Activated naive CD8-positive, alpha-beta T cell treated with anti-CD3 and anti-CD28 coated beads for 36 hours (primary cell): ENCODE results near the gene NXPH3. TPM values are rescaled to one million over a fixed set of nuclear protein-coding genes. Genes with fewer than 3 reads are reported as not detected.

Experiments used
- DNase-seq: peaks from one replicate; pipeline ENCODE4 v3.0.0; 2021
- H3K27ac Mint-ChIP-seq: one replicate; pipeline ENCODE4 v1.8.0; 2022; ENCODE audit warnings: mild to moderate bottlenecking, moderate library complexity, mixed read lengths
- H3K27me3 Mint-ChIP-seq: one replicate; pipeline ENCODE4 v1.8.0; 2022; ENCODE audit warnings: mild to moderate bottlenecking, mixed read lengths
- H3K36me3 Mint-ChIP-seq: one replicate; pipeline ENCODE4 v1.8.0; 2021; ENCODE audit warnings: mild to moderate bottlenecking, mixed read lengths
- H3K4me1 Mint-ChIP-seq: one replicate; pipeline ENCODE4 v1.8.0; 2021; ENCODE audit warnings: mixed read lengths
- H3K4me3 Mint-ChIP-seq: one replicate; pipeline ENCODE4 v1.8.0; 2022; ENCODE audit warnings: mild to moderate bottlenecking, moderate library complexity, mixed read lengths
- H3K9me3 Mint-ChIP-seq: one replicate; pipeline ENCODE4 v1.8.0; 2022; ENCODE audit warnings: mixed read lengths
- total RNA-seq, 2 experiments: library from RNA; stranded (reverse); gene quantifications; one replicate each; pipeline ENCODE4 v1.2.3, GENCODE V29; 2021

The NXPH3 gene
- under 1 TPM; 0.10 to 0.18 TPM for total RNA-seq

- H3K9me3 Mint-ChIP-seq, result no peaks in the 10 kb centered on the region
- peak within 1 kb of the TSS; percentile 74 for H3K4me3 Mint-ChIP-seq
- H3K27me3 Mint-ChIP-seq, result peaks cover 71% of the 10 kb centered on the region
- H3K36me3 Mint-ChIP-seq, result no peaks in the 10 kb centered on the region
- DNase-seq, result peak; percentile 87
- H3K27ac Mint-ChIP-seq, result no peak within 1 kb of the TSS
- peaks cover 14% of the 10 kb centered on the region for H3K4me1 Mint-ChIP-seq
Measured at GRCh38 chr17:49575679-49576087, at the start of gene NXPH3. TSS of gene NXPH3 (plus strand) at chr17:49575871. CDS start at chr17:49576220, 349 bp downstream.

GRCh38 chr17:49527927-49528651 is 47.6 kb upstream of the NXPH3 start:
- no peak overlapping the region for H3K4me3 Mint-ChIP-seq
- no peak for DNase-seq
- peaks cover 17% of the 10 kb centered on the region for H3K27me3 Mint-ChIP-seq
- H3K36me3 Mint-ChIP-seq, result no peaks in the 10 kb centered on the region
- H3K27ac Mint-ChIP-seq, result no peak overlapping the region
- H3K9me3 Mint-ChIP-seq, result no peaks in the 10 kb centered on the region
- peaks cover 5% of the 10 kb centered on the region for H3K4me1 Mint-ChIP-seq

DNA sequence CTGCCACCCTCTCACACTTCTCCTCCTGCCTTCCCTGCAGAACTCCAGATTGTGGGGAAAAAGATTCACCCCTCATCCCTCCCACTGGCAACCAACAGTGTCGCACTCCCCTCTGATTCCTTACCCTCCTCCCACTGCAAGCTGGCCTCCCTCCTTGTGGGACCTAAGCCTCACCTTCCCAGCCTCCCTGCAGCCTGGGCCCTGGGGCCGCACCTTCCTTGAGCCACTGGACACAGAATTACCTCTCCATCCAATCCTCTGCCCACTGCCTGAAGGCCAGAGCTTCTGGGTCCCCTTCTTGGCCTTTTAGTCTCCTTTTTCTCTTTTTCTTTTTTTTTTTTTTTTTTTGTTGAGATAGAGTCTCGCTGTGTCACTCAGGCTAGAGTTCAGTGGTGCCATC is 46.7 kb upstream of the NXPH3 start:
- no peak for DNase-seq
- H3K4me1 Mint-ChIP-seq, result no peaks in the 10 kb centered on the region
- H3K27me3 Mint-ChIP-seq, result peaks cover 22% of the 10 kb centered on the region
- no peaks in the 10 kb centered on the region for H3K36me3 Mint-ChIP-seq
- no peaks in the 10 kb centered on the region for H3K9me3 Mint-ChIP-seq
- no peak overlapping the region for H3K27ac Mint-ChIP-seq
- no peak overlapping the region for H3K4me3 Mint-ChIP-seq

DNA sequence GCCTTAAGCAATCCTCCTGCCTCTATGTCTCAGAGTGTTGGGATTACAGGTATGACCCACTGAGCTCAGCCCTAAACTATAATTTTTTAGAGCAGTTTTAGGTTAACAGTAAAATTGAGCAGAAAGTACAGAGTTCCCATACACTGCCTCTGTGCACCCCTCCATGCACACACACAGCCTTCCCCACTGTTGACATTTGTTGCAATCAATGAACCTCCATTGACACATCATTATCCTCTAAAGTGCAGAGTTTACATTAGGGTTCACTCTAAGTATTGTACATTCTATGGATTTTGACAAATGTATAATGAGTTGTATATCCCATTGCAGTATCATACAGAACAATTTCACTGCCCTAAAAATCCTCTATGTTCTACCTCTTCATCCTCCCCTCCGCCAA is 45.6 kb upstream of the NXPH3 start:
- H3K27me3 Mint-ChIP-seq, result peaks cover 27% of the 10 kb centered on the region
- H3K27ac Mint-ChIP-seq, result no peak overlapping the region
- H3K4me3 Mint-ChIP-seq, result no peak overlapping the region
- H3K36me3 Mint-ChIP-seq, result no peaks in the 10 kb centered on the region
- no peak for DNase-seq
- no peaks in the 10 kb centered on the region for H3K9me3 Mint-ChIP-seq
- no peaks in the 10 kb centered on the region for H3K4me1 Mint-ChIP-seq

GRCh38 chr17:49543860-49544259 is 31.8 kb upstream of the NXPH3 start:
- Mint-ChIP-seq H3K4me3 (no peak overlapping the region), H3K27ac (no peak overlapping the region), H3K36me3 (no peaks in the 10 kb centered on the region), H3K9me3 (peaks cover 5% of the 10 kb centered on the region), H3K4me1 (no peaks in the 10 kb centered on the region), H3K27me3 (no peaks in the 10 kb centered on the region)
- DNase-seq, result no peak

GRCh38 chr17:49545007-49545660 is 30.5 kb upstream of the NXPH3 start:
- peaks cover 5% of the 10 kb centered on the region for H3K9me3 Mint-ChIP-seq
- no peaks in the 10 kb centered on the region for H3K4me1 Mint-ChIP-seq
- DNase-seq, result no peak
- no peaks in the 10 kb centered on the region for H3K27me3 Mint-ChIP-seq
- H3K4me3 Mint-ChIP-seq, result no peak overlapping the region
- no peaks in the 10 kb centered on the region for H3K36me3 Mint-ChIP-seq
- no peak overlapping the region for H3K27ac Mint-ChIP-seq

DNA sequence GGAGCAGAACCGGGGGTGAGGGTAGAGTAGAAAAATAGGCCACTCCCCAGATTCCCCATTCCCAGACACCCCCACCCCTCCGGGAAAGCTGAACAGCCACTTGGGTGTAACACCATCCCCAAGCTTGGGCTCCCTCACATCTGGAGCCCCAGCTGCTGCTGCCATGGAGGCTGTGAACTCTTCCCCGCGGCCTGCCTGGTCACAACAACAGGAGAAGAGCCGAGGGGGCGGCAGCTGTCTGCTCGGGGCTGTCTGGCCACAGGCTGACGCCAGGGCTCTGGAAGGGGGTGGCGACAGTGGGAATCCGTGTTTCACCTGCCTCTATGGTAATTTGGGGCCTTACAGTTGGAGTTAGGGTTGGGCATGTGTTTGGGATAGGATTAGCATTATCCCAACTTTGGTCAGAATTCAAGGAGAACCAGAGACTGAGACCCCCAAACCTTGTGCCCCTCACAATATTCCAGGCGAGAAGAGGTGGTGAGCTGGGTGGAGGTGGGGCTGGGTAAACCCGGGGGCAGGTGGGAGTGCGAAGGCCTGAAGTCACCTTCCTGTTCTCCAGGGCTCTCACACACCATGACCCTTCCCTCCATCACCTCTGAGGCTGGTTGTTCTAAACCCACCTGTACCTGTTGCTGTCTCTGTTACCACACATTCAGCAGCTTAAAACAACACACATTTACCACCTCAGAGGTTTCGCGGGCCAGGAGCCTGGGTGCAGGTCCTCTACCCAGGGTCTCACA is 29.7 kb upstream of the NXPH3 start:
- no peak for DNase-seq
- Mint-ChIP-seq H3K36me3 (no peaks in the 10 kb centered on the region), H3K27ac (no peak overlapping the region), H3K4me1 (no peaks in the 10 kb centered on the region), H3K9me3 (peaks cover 5% of the 10 kb centered on the region), H3K4me3 (no peak overlapping the region), H3K27me3 (no peaks in the 10 kb centered on the region)

DNA sequence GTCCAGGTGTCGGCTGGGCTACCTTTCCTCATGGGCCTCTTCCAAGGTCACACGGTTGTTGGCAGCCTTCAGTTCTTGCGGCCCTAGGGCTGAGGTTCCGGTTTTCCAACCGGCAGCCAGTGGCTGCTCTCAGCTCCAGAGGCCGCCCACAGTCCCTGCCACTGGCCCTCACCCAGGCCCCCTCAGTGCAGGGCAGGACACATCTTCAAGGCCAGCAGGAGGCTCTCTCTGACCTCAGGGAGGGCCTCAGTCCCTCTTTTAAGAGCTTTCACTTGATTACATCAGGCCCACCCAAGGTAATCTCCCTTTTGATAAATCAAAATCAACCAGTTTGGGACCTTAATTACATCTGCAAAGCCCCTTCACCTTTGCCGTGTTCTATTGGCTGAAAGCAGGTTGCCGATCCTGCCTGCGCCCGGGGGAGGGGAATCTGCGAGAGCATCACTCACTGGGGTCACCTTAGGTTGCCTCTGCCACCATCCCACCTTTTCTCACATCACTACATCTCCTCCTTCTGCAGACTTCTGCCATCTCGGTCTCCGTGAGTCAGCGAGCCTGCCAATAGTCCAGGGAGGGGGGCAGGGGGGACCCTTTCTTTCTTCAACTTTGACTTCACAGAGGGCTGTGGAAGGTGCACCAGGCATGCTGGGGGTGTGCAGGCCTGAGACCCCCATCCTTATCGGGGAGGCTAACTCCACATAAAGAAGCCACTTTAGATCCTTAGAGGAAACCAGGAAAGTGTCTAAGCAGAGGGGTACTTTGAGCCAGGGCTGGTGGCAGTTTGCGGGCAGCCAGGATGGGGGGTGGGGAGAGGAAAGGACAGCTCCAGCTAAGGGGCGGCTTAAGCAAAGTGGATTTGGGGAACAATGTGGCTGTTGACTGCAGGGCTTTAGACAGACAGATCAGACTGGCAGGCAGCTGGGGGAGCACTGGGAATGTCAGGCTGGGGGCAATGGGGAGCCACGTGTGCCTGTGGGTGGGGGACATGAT is 28.8 kb upstream of the NXPH3 start:
- H3K27ac Mint-ChIP-seq, result no peak overlapping the region
- no peak for DNase-seq
- H3K4me1 Mint-ChIP-seq, result no peaks in the 10 kb centered on the region
- no peak overlapping the region for H3K4me3 Mint-ChIP-seq
- peaks cover 1% of the 10 kb centered on the region for H3K9me3 Mint-ChIP-seq
- no peaks in the 10 kb centered on the region for H3K27me3 Mint-ChIP-seq
- no peaks in the 10 kb centered on the region for H3K36me3 Mint-ChIP-seq

GRCh38 chr17:49547566-49547965 is 28.1 kb upstream of the NXPH3 start:
- no peak for DNase-seq
- H3K4me3 Mint-ChIP-seq, result no peak overlapping the region
- no peaks in the 10 kb centered on the region for H3K4me1 Mint-ChIP-seq
- no peak overlapping the region for H3K27ac Mint-ChIP-seq
- H3K9me3 Mint-ChIP-seq, result peaks cover 1% of the 10 kb centered on the region
- no peaks in the 10 kb centered on the region for H3K27me3 Mint-ChIP-seq
- H3K36me3 Mint-ChIP-seq, result no peaks in the 10 kb centered on the region

GRCh38 chr17:49548051-49548505 is 27.6 kb upstream of the NXPH3 start:
- Mint-ChIP-seq H3K27me3 (no peaks in the 10 kb centered on the region), H3K9me3 (peaks cover 1% of the 10 kb centered on the region), H3K36me3 (no peaks in the 10 kb centered on the region), H3K27ac (no peak overlapping the region), H3K4me1 (no peaks in the 10 kb centered on the region), H3K4me3 (no peak overlapping the region)
- no peak for DNase-seq

GRCh38 chr17:49548506-49549310 is 27.0 kb upstream of the NXPH3 start:
- no peaks in the 10 kb centered on the region for H3K36me3 Mint-ChIP-seq
- H3K27me3 Mint-ChIP-seq, result no peaks in the 10 kb centered on the region
- no peaks in the 10 kb centered on the region for H3K4me1 Mint-ChIP-seq
- DNase-seq, result no peak
- no peak overlapping the region for H3K4me3 Mint-ChIP-seq
- H3K27ac Mint-ChIP-seq, result no peak overlapping the region
- peaks cover 1% of the 10 kb centered on the region for H3K9me3 Mint-ChIP-seq

DNA sequence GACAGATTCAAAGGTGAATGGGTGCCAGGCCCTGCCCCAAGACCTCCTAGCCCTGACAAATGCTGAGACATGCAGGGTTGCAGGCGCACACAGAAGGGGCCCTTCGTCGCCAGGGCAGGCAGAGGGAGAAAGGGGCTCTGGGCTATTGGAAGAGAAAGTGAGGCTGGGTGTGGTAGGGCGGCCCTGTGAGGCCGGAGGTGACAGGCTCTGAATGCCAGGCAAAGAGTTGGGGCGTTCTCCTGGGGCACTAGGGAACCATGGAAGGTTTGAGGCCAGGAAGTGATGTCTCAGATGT is 26.4 kb upstream of the NXPH3 start:
- Mint-ChIP-seq H3K4me1 (no peaks in the 10 kb centered on the region), H3K27ac (no peak overlapping the region), H3K4me3 (no peak overlapping the region), H3K9me3 (no peaks in the 10 kb centered on the region), H3K36me3 (no peaks in the 10 kb centered on the region), H3K27me3 (no peaks in the 10 kb centered on the region)
- no peak for DNase-seq

DNA sequence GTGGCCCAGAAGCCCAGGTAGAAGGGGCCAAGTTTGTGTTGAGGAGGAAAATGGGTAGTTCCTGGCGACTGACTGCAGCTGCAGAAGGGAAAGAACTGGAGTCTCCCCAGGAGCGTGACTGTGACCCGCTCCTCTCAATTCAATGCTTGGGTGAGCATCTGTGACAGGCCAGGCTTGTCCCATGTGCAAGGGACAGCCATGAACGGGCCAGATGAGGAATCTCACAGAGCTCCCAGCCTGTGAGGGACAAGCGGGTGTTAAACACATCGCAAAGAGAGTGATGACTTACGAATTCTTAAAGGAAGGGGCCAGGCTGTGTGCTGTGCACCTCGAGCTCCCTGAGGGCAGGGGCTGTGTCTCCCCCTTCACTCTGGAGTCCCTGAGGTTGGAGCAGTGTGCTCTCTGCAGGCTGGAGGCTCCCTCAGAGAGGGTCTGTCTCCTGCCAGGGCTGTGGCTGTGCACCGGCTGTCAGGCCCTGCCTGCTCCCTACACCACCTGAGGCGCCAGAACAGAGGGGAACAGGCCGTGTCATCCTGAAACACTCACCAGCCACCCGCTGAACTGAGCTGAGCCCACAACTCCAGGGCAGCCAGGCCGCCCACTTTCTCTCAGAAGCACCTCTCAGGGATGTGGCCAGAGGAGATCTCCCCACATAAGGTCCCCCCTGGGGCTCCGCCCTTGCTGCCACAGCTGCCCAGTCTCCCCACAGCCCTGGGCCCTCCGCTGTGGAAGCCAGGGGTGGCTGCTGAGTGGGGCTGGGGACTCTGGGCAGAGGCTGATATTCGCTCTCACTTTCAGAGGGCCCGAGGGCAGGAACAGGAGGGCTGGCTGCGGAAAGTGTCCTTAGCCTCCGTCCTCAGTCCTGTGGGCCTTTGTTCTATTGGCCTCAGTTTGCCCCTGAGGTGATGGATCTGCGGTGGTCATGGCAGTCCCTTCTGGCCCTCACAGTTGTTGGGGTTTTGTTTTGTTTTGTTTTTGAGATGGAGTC is 25.7 kb upstream of the NXPH3 start:
- H3K4me1 Mint-ChIP-seq, result no peaks in the 10 kb centered on the region
- H3K9me3 Mint-ChIP-seq, result no peaks in the 10 kb centered on the region
- no peaks in the 10 kb centered on the region for H3K27me3 Mint-ChIP-seq
- no peaks in the 10 kb centered on the region for H3K36me3 Mint-ChIP-seq
- no peak overlapping the region for H3K4me3 Mint-ChIP-seq
- H3K27ac Mint-ChIP-seq, result no peak overlapping the region
- no peak for DNase-seq
